IPS-NIHi11 (cell line): ENCODE results near the gene GRID2.
A peak's percentile ranks its signal among the peaks of the same experiment; 100 is the strongest.

Experiments used
- DNase-seq: peaks from one replicate; pipeline ENCODE4 v3.0.0; 2012; ENCODE audit warnings: mixed read lengths, low spot score

The GRID2 gene

GRCh38 chr4:93687304-93687703, 1383.5 kb downstream of the GRID2 start:
- DNase-seq, result no peak

- no peak for DNase-seq
These were observed 1385.2 kb downstream of the GRID2 start for GRCh38 chr4:93688978-93689377.

- DNase-seq, result no peak
These were observed 1389.4 kb downstream of the GRID2 start for GRCh38 chr4:93693141-93693540.

- DNase-seq, result no peak
These were observed 1394.9 kb downstream of the GRID2 start for GRCh38 chr4:93698686-93699085.

- DNase-seq, result no peak
These were observed 1396.8 kb downstream of the GRID2 start for GRCh38 chr4:93700571-93700970.

- peak; percentile 9 for DNase-seq
These were observed 1406.5 kb downstream of the GRID2 start for GRCh38 chr4:93710101-93710846.

- no peak for DNase-seq
These were observed 1407.2 kb downstream of the GRID2 start for GRCh38 chr4:93710847-93711430.

GRCh38 chr4:93718233-93718632, 1414.5 kb downstream of the GRID2 start:
- no peak for DNase-seq

- DNase-seq, result no peak
These were observed 1415.8 kb downstream of the GRID2 start for GRCh38 chr4:93719552-93719951.

GRCh38 chr4:93722446-93722845, 1418.7 kb downstream of the GRID2 start:
- DNase-seq, result no peak

- DNase-seq, result no peak
These were observed 1426.5 kb downstream of the GRID2 start for GRCh38 chr4:93730251-93730650.

- no peak for DNase-seq
These were observed 1427.0 kb downstream of the GRID2 start for GRCh38 chr4:93730760-93731159.

GRCh38 chr4:93731456-93731855, 1427.7 kb downstream of the GRID2 start:
- DNase-seq, result no peak

GRCh38 chr4:93732509-93732908, 1428.7 kb downstream of the GRID2 start:
- DNase-seq, result no peak

- DNase-seq, result no peak
These were observed 1437.1 kb downstream of the GRID2 start for GRCh38 chr4:93740890-93741289.

- no peak for DNase-seq
These were observed 1439.3 kb downstream of the GRID2 start for GRCh38 chr4:93743022-93743421.

- DNase-seq, result no peak
These were observed 1439.9 kb downstream of the GRID2 start for GRCh38 chr4:93743635-93744034.

GRCh38 chr4:93744961-93745360, 1441.2 kb downstream of the GRID2 start:
- no peak for DNase-seq

- no peak for DNase-seq
These were observed 1442.3 kb downstream of the GRID2 start for GRCh38 chr4:93746031-93746430.

GRCh38 chr4:93747220-93747619, 1443.5 kb downstream of the GRID2 start:
- no peak for DNase-seq

- DNase-seq, result no peak
These were observed 1444.9 kb downstream of the GRID2 start for GRCh38 chr4:93748373-93749291.

- DNase-seq, result no peak
These were observed 1445.6 kb downstream of the GRID2 start for GRCh38 chr4:93749292-93749761.

GRCh38 chr4:93751411-93751810, 1447.6 kb downstream of the GRID2 start:
- DNase-seq, result no peak
